SK-N-SH treated with all-trans-retinoic acid at 6 μM for 48 hours (cell line): ENCODE data around the gene UBLCP1.

Experiments used
- ATAC-seq: fragments of 200-7000 bp; cut with Tn5 transposase; 3 replicates; pipeline ENCODE4 v1.9.1; 2020; ENCODE audit warnings: mild to moderate bottlenecking, moderate library complexity
- ARNTL ChIP-seq: fragments of 450-650 bp; formaldehyde crosslinking; IDR thresholded peaks from 2 replicates; pipeline ENCODE4 v1.5.0; 2020; ENCODE audit warnings: low read depth, mild to moderate bottlenecking, moderate library complexity, borderline replicate concordance
- BACH2 ChIP-seq: fragments of 250-450 bp; sonication (Bioruptor Pico); IDR thresholded peaks from 2 replicates; pipeline ENCODE4 v1.9.0; 2021; ENCODE audit warnings: mild to moderate bottlenecking, borderline replicate concordance
- CREB5 ChIP-seq: fragments of 250-450 bp; sonication (Bioruptor Pico); IDR thresholded peaks from 2 replicates; pipeline ENCODE4 v1.5.1; 2020; ENCODE audit warnings: low read depth, mild to moderate bottlenecking, moderate library complexity
- CSRNP3 ChIP-seq: fragments of 250-450 bp; sonication (Bioruptor Pico); IDR thresholded peaks from 2 replicates; pipeline ENCODE4 v1.5.1; 2021; ENCODE audit warnings: mild to moderate bottlenecking, moderate library complexity
- ESRRG ChIP-seq: fragments of 250-450 bp; sonication (Bioruptor Pico); IDR thresholded peaks from 2 replicates; pipeline ENCODE4 v1.6.1; 2021; ENCODE audit warnings: mild to moderate bottlenecking
- ISL1 ChIP-seq: fragments of 250-450 bp; sonication (Bioruptor Pico); IDR thresholded peaks from 2 replicates; pipeline ENCODE4 v2.1.2; 2022; ENCODE audit warnings: mild to moderate bottlenecking, moderate library complexity
- OSR1 ChIP-seq: fragments of 250-450 bp; sonication (Bioruptor Pico); IDR thresholded peaks from 2 replicates; pipeline ENCODE4 v1.8.0; 2022; ENCODE audit warnings: moderate library complexity, mild to moderate bottlenecking, inconsistent platforms
- PPARA ChIP-seq: fragments of 250-450 bp; sonication (Bioruptor Pico); IDR thresholded peaks from 2 replicates; pipeline ENCODE4 v1.5.0; 2020; ENCODE audit warnings: mild to moderate bottlenecking, borderline replicate concordance
- SNAI2 ChIP-seq: fragments of 250-450 bp; sonication (Bioruptor Pico); IDR thresholded peaks from 2 replicates; pipeline ENCODE4 v1.5.0; 2020; ENCODE audit warnings: mild to moderate bottlenecking, moderate library complexity
- TCF4 ChIP-seq: fragments of 250-450 bp; sonication (Bioruptor Pico); IDR thresholded peaks from 2 replicates; pipeline ENCODE4 v1.8.0; 2021; ENCODE audit warnings: mild to moderate bottlenecking, moderate library complexity, borderline replicate concordance
- TOX ChIP-seq: fragments of 250-450 bp; sonication (Bioruptor Pico); IDR thresholded peaks from 2 replicates; pipeline ENCODE4 v1.8.0; 2021; ENCODE audit warnings: mild to moderate bottlenecking, moderate library complexity, borderline replicate concordance
- ZC3H10 ChIP-seq: fragments of 250-450 bp; sonication (Bioruptor Pico); IDR thresholded peaks from 2 replicates; pipeline ENCODE4 v1.5.1; 2021; ENCODE audit warnings: mild to moderate bottlenecking, moderate library complexity
- ZFP3 ChIP-seq: fragments of 250-450 bp; sonication (Bioruptor Pico); IDR thresholded peaks from 2 replicates; pipeline ENCODE4 v1.5.0; 2020; ENCODE audit warnings: mild to moderate bottlenecking, moderate library complexity
- ZFP30 ChIP-seq: fragments of 450-650 bp; formaldehyde crosslinking; IDR thresholded peaks from 2 replicates; pipeline ENCODE4 v1.5.0; 2022; ENCODE audit warnings: mild to moderate bottlenecking, moderate library complexity
- ZNF565 ChIP-seq: fragments of 450-650 bp; formaldehyde crosslinking; conservative IDR thresholded peaks from 2 replicates; pipeline ENCODE4 v1.5.0; 2020; ENCODE audit warnings: low read depth, mild to moderate bottlenecking, moderate library complexity
- ZNF70 ChIP-seq: fragments of 450-650 bp; formaldehyde crosslinking; IDR thresholded peaks from 2 replicates; pipeline ENCODE4 v1.5.0; 2020; ENCODE audit warnings: mild to moderate bottlenecking, moderate library complexity
- ZNF8 ChIP-seq: fragments of 450-650 bp; formaldehyde crosslinking; IDR thresholded peaks from 2 replicates; pipeline ENCODE4 v1.5.0; 2020; ENCODE audit warnings: mild to moderate bottlenecking, moderate library complexity
- TF ChIP-seq, protein P1 (sequence below): fragments of 250-450 bp; sonication (Bioruptor Pico); IDR thresholded peaks from 2 replicates; pipeline ENCODE4 v1.8.0; 2021; ENCODE audit warnings: low read depth, mild to moderate bottlenecking, moderate library complexity, borderline replicate concordance
- TF ChIP-seq, protein P2 (sequence below): fragments of 250-450 bp; sonication (Bioruptor Pico); IDR thresholded peaks from 2 replicates; pipeline ENCODE4 v1.8.0; 2020; ENCODE audit warnings: mild to moderate bottlenecking, moderate library complexity, borderline replicate concordance
- TF ChIP-seq, protein P3 (sequence below): fragments of 250-450 bp; sonication (Bioruptor Pico); IDR thresholded peaks from 2 replicates; pipeline ENCODE4 v1.5.0; 2020; ENCODE audit warnings: mild to moderate bottlenecking, moderate library complexity

The UBLCP1 gene

DNA sequence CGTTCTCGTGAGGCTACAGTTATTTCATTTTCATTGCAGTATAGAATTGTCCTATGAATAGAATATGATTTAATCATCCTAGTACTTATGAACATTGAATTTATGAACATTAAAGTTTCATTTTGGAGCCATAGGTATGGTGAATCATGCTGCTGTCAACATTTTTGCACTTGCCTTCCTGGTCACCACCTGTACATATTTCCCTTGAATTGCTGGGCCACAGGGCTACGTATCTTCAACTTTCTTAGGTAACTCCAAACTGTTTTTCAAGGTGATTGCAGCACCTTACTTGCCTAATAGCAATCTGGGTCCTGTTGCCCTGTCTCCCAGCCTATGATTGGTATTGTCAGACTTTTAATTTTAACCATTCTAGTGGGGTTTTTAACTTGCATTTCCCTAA lies 47.2 kb upstream of the UBLCP1 start:
- TF ChIP-seq, protein P1, sequence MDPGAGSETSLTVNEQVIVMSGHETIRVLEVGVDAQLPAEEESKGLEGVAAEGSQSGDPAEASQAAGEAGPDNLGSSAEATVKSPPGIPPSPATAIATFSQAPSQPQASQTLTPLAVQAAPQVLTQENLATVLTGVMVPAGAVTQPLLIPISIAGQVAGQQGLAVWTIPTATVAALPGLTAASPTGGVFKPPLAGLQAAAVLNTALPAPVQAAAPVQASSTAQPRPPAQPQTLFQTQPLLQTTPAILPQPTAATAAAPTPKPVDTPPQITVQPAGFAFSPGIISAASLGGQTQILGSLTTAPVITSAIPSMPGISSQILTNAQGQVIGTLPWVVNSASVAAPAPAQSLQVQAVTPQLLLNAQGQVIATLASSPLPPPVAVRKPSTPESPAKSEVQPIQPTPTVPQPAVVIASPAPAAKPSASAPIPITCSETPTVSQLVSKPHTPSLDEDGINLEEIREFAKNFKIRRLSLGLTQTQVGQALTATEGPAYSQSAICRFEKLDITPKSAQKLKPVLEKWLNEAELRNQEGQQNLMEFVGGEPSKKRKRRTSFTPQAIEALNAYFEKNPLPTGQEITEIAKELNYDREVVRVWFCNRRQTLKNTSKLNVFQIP = no peak
- TF ChIP-seq ZNF8 (CRISPR knock-in tag) (no peak), ZFP3 (no peak), ZNF70 (CRISPR knock-in tag) (no peak), ZC3H10 (CRISPR knock-in tag) (no peak), ARNTL (no peak), CSRNP3 (no peak), TCF4 (CRISPR knock-in tag) (no peak), ZNF565 (CRISPR knock-in tag) (no peak)
- TF ChIP-seq, protein P2, sequence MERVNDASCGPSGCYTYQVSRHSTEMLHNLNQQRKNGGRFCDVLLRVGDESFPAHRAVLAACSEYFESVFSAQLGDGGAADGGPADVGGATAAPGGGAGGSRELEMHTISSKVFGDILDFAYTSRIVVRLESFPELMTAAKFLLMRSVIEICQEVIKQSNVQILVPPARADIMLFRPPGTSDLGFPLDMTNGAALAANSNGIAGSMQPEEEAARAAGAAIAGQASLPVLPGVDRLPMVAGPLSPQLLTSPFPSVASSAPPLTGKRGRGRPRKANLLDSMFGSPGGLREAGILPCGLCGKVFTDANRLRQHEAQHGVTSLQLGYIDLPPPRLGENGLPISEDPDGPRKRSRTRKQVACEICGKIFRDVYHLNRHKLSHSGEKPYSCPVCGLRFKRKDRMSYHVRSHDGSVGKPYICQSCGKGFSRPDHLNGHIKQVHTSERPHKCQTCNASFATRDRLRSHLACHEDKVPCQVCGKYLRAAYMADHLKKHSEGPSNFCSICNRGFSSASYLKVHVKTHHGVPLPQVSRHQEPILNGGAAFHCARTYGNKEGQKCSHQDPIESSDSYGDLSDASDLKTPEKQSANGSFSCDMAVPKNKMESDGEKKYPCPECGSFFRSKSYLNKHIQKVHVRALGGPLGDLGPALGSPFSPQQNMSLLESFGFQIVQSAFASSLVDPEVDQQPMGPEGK (CRISPR knock-in tag) = no peak
- TF ChIP-seq, all 23 proteins: peak for 0
- no peak for ATAC-seq

- TF ChIP-seq ZNF8 (CRISPR knock-in tag) (no peak), ZC3H10 (CRISPR knock-in tag) (no peak), PPARA (no peak), ZFP3 (no peak), TOX (CRISPR knock-in tag) (no peak), CSRNP3 (no peak), SNAI2 (CRISPR knock-in tag) (no peak), ZFP30 (CRISPR knock-in tag) (no peak), ESRRG (CRISPR knock-in tag) (no peak), ISL1 (CRISPR knock-in tag) (no peak), BACH2 (CRISPR knock-in tag) (no peak), OSR1 (no peak), CREB5 (CRISPR knock-in tag) (no peak), ZNF70 (CRISPR knock-in tag) (no peak)
- TF ChIP-seq, protein P2 (CRISPR knock-in tag) = no peak
- TF ChIP-seq, protein P1 = no peak
- TF ChIP-seq, protein P3, sequence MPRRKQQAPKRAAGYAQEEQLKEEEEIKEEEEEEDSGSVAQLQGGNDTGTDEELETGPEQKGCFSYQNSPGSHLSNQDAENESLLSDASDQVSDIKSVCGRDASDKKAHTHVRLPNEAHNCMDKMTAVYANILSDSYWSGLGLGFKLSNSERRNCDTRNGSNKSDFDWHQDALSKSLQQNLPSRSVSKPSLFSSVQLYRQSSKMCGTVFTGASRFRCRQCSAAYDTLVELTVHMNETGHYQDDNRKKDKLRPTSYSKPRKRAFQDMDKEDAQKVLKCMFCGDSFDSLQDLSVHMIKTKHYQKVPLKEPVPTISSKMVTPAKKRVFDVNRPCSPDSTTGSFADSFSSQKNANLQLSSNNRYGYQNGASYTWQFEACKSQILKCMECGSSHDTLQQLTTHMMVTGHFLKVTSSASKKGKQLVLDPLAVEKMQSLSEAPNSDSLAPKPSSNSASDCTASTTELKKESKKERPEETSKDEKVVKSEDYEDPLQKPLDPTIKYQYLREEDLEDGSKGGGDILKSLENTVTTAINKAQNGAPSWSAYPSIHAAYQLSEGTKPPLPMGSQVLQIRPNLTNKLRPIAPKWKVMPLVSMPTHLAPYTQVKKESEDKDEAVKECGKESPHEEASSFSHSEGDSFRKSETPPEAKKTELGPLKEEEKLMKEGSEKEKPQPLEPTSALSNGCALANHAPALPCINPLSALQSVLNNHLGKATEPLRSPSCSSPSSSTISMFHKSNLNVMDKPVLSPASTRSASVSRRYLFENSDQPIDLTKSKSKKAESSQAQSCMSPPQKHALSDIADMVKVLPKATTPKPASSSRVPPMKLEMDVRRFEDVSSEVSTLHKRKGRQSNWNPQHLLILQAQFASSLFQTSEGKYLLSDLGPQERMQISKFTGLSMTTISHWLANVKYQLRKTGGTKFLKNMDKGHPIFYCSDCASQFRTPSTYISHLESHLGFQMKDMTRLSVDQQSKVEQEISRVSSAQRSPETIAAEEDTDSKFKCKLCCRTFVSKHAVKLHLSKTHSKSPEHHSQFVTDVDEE (CRISPR knock-in tag) = no peak
- 0 out of 3 replicates have a peak, but pooled peaks have one; percentile 35 for ATAC-seq
Measured at GRCh38 chr5:159216454-159216853, 46.6 kb upstream of the UBLCP1 start.
